Gastroesophageal sphincter (tissue), 3 donors: ENCODE measurements around the gene ALK.

Source experiments
- CTCF ChIP-seq, 4 experiments: fragments of 200-600 bp in 2 of 4; fragments of 450-650 bp in 2 of 4; sonication (generic) in 1 of 4; IDR thresholded peaks; one replicate each; pipeline ENCODE4 v1.5.1; 2017 to 2019; ENCODE audit warnings: antibody characterized with exemption in 4 of 4, mild to moderate bottlenecking in 2 of 4, moderate library complexity in 2 of 4
- EP300 ChIP-seq: sonication (generic); formaldehyde crosslinking; IDR thresholded peaks from one replicate; pipeline ENCODE4 v1.6.1; 2017; ENCODE audit warnings: antibody characterized with exemption, mild to moderate bottlenecking
- POLR2A ChIP-seq, 2 donors: fragments of 450-650 bp; IDR thresholded peaks; one replicate each; pipeline ENCODE4 v1.6.1; 2017; ENCODE audit warnings: antibody characterized with exemption in 2 of 2, mild to moderate bottlenecking in 2 of 2, moderate library complexity in 1 of 2
- POLR2AphosphoS5 ChIP-seq: sonication (generic); formaldehyde crosslinking; IDR thresholded peaks from one replicate; pipeline ENCODE4 v1.6.1; 2017; ENCODE audit warnings: antibody characterized with exemption

GRCh38 chr2:29307519-29307918 lies 613.9 kb downstream of the ALK start:
- TF ChIP-seq POLR2A (IDR thresholded peaks at IDR 0.05) = no peak
- TF ChIP-seq CTCF (IDR thresholded peaks at IDR 0.05) = no peak
- TF ChIP-seq EP300 = no peak
- no peak for TF ChIP-seq POLR2AphosphoS5
